GM12878 (cell line): ENCODE measurements around the gene PLCG2. TPM values are rescaled to one million over a fixed set of nuclear protein-coding genes. Genes with fewer than 3 reads are reported as not detected.

Experiments
- ASH2L ChIP-seq: fragments of 300-600, 200-600 bp; sonication (generic); IDR thresholded peaks from 2 replicates; pipeline ENCODE4 v1.6.1; 2017; ENCODE audit warnings: low read depth, mild to moderate bottlenecking, borderline replicate concordance
- BRCA1 ChIP-seq: IDR thresholded peaks from 2 replicates; pipeline ENCODE4 v1.6.1; 2011; ENCODE audit warnings: low read depth, low read length, improper control_type of control experiment
- CHD1 ChIP-seq: IDR thresholded peaks from 2 replicates; pipeline ENCODE4 v1.6.1; 2012; ENCODE audit warnings: low read depth, low read length, improper control_type of control experiment
- CTCF ChIP-seq, 3 experiments: IDR thresholded peaks in 2 of 3; conservative IDR thresholded peaks in 1 of 3; 2 replicates each; pipeline ENCODE4 v1.5.1; 2011; ENCODE audit warnings: low read depth in 3 of 3, low read length in 3 of 3, mild to moderate bottlenecking in 3 of 3, control low read depth in 2 of 3, moderate library complexity in 2 of 3, inconsistent platforms in 1 of 3, mixed read lengths in 1 of 3; ENCODE audit not compliant: control insufficient read depth in 2 of 3, insufficient read depth in 1 of 3; ENCODE audit errors: extremely low read depth in 1 of 3
- DPF2 ChIP-seq: fragments of 450-650 bp; IDR thresholded peaks from 2 replicates; pipeline ENCODE4 v1.6.1; 2017; ENCODE audit warnings: mild to moderate bottlenecking
- EED ChIP-seq: sonication (generic); IDR thresholded peaks from 2 replicates; pipeline ENCODE4 v1.6.1; 2016; ENCODE audit warnings: antibody characterized with exemption, low read depth
- ELK1 ChIP-seq: IDR thresholded peaks from 2 replicates; pipeline ENCODE4 v1.6.1; 2012; ENCODE audit warnings: low read depth, low read length, improper control_type of control experiment
- FOS ChIP-seq: IDR thresholded peaks from 3 replicates; pipeline ENCODE4 v1.6.1; 2011; ENCODE audit warnings: borderline replicate concordance; ENCODE audit not compliant: insufficient read length; ENCODE audit errors: extremely low read depth
- FOXM1 ChIP-seq: IDR thresholded peaks from 2 replicates; pipeline ENCODE4 v1.6.1; 2012; ENCODE audit warnings: low read depth, mild to moderate bottlenecking, inconsistent platforms, low read length, moderate library complexity
- HDGF ChIP-seq: fragments of 450-650 bp; IDR thresholded peaks from 2 replicates; pipeline ENCODE4 v1.6.1; 2016; ENCODE audit warnings: antibody characterized with exemption
- IRF5 ChIP-seq: fragments of 450-650 bp; IDR thresholded peaks from 2 replicates; pipeline ENCODE4 v1.6.1; 2017; ENCODE audit warnings: borderline replicate concordance
- LARP7 ChIP-seq: fragments of 450-650 bp; IDR thresholded peaks from 2 replicates; pipeline ENCODE4 v1.6.1; 2017; ENCODE audit warnings: mild to moderate bottlenecking
- MTA2 ChIP-seq: fragments of 450-650 bp; IDR thresholded peaks from 2 replicates; pipeline ENCODE4 v1.6.1; 2016; ENCODE audit warnings: low read depth, mild to moderate bottlenecking, moderate library complexity
- MYC ChIP-seq: IDR thresholded peaks from 2 replicates; pipeline ENCODE4 v1.6.1; 2011; ENCODE audit warnings: mild to moderate bottlenecking, low read length, moderate library complexity, inconsistent platforms; ENCODE audit not compliant: insufficient read depth, insufficient replicate concordance, insufficient read length, severe bottlenecking
- PKNOX1 ChIP-seq: fragments of 450-650 bp; IDR thresholded peaks from 2 replicates; pipeline ENCODE4 v1.6.1; 2016; ENCODE audit warnings: mild to moderate bottlenecking
- POU2F2 ChIP-seq: IDR thresholded peaks from 3 replicates; pipeline ENCODE4 v1.6.1; 2011; ENCODE audit warnings: low read depth, mild to moderate bottlenecking, low read length, borderline replicate concordance
- RAD21 ChIP-seq: IDR thresholded peaks from 2 replicates; pipeline ENCODE4 v1.6.1; 2011; ENCODE audit warnings: mild to moderate bottlenecking, low read depth, low read length, moderate library complexity; ENCODE audit not compliant: insufficient read depth
- RUNX3 ChIP-seq: IDR thresholded peaks from 2 replicates; pipeline ENCODE4 v1.6.1; 2012; ENCODE audit warnings: low read length, inconsistent platforms
- SIN3A ChIP-seq: IDR thresholded peaks from 2 replicates; pipeline ENCODE4 v1.6.1; 2012; ENCODE audit warnings: low read depth, low read length, improper control_type of control experiment
- TARDBP ChIP-seq: IDR thresholded peaks from 2 replicates; pipeline ENCODE4 v1.6.1; 2016; ENCODE audit warnings: borderline replicate concordance
- ZBTB40 ChIP-seq: fragments of 450-650 bp; IDR thresholded peaks from 2 replicates; pipeline ENCODE4 v1.6.1; 2016; ENCODE audit warnings: mild to moderate bottlenecking, moderate library complexity, borderline replicate concordance
- polyA plus RNA-seq, 11 experiments: library from polyadenylated mRNA; depleted of rRNA in 4 of 11; unstranded in 6 of 11; stranded (reverse) in 5 of 11; fragments of >200 nt; fragmentation: Nextera tagmentation in 4 of 11; fragmentation: Illumina TruSeq in 1 of 11; extraction: Ambion mirVana in 4 of 11; extraction: Trizol in 1 of 11; gene quantifications; 1 replicate in 1 of 11; 2 replicates in 10 of 11; pipeline versions ENCODE4 v1.2.1 to v1.2.3, GENCODE V29; 2011 to 2016; ENCODE audit warnings: inconsistent platforms in 2 of 11, missing spikeins in 2 of 11, low read depth in 1 of 11
- total RNA-seq, 4 experiments: library from RNA; depleted of rRNA in 3 of 4; stranded (reverse); fragments of >200 nt in 3 of 4; fragmentation: Illumina TruSeq in 1 of 4; extraction: Trizol in 1 of 4; gene quantifications; 2 replicates each; pipeline versions ENCODE4 v1.2.1 to v1.2.3, GENCODE V29; 2013 to 2021

PLCG2 gene
- total and polyA plus RNA-seq, 10 of the 15 experiments (the other 5 are each of a cell fraction or from before 2014, with no cell fraction given), result 47.6 to 256 (median 149) TPM

GRCh38 chr16:81842564-81843242 lies 63.6 kb downstream of the PLCG2 start (continued):
- no peak for TF ChIP-seq BRCA1
- TF ChIP-seq TARDBP, result no peak
- no peak for TF ChIP-seq ZBTB40
- no peak for TF ChIP-seq LARP7
- TF ChIP-seq IRF5, result no peak
- TF ChIP-seq FOS, result no peak
- TF ChIP-seq ASH2L, result no peak
- TF ChIP-seq HDGF, result peak; percentile 54; the same call in 1 of the 2 replicates
- 0 out of 2 replicates have a peak, but pooled peaks have one; percentile 23 for TF ChIP-seq EED
- TF ChIP-seq RUNX3, result peak; percentile 86
- peak; percentile 21; the same call in 1 of the 2 replicates for TF ChIP-seq RAD21
- no peak for TF ChIP-seq MYC
- TF ChIP-seq SIN3A, result no peak
- TF ChIP-seq CTCF (IDR thresholded peaks at IDR 0.05 in 2 of 3, conservative IDR thresholded peaks at IDR 0.05 in 1 of 3; ENCODE audit: control insufficient read depth in 2 of 3, extremely low read depth in 1 of 3, insufficient read depth in 1 of 3, low read depth in 3 of 3, low read length in 3 of 3), result 0 out of 6 replicates have a peak, but pooled peaks of 2 of the 3 experiments have one; percentile 12 to 23
- TF ChIP-seq FOXM1, result no peak
- no peak for TF ChIP-seq PKNOX1
- no peak for TF ChIP-seq POU2F2
- no peak for TF ChIP-seq ELK1
- no peak for TF ChIP-seq CHD1
- TF ChIP-seq MTA2, result no peak
- no peak for TF ChIP-seq DPF2
